ENCODE measurements around the gene SELENOS.

- TF ChIP-seq CTCF (IDR thresholded peaks at IDR 0.05; ENCODE audit: low read length) (no peak), EZH2 (IDR thresholded peaks at IDR 0.05; ENCODE audit: borderline replicate concordance, low read length) (no peak)
Observed at GRCh38 chr15:101264911-101265641, 12.2 kb downstream of the SELENOS start.
